Measurements from ENCODE around the gene HELZ2.
A peak's percentile ranks its signal among the peaks of the same experiment; 100 is the strongest.

Gene HELZ2, protein sequence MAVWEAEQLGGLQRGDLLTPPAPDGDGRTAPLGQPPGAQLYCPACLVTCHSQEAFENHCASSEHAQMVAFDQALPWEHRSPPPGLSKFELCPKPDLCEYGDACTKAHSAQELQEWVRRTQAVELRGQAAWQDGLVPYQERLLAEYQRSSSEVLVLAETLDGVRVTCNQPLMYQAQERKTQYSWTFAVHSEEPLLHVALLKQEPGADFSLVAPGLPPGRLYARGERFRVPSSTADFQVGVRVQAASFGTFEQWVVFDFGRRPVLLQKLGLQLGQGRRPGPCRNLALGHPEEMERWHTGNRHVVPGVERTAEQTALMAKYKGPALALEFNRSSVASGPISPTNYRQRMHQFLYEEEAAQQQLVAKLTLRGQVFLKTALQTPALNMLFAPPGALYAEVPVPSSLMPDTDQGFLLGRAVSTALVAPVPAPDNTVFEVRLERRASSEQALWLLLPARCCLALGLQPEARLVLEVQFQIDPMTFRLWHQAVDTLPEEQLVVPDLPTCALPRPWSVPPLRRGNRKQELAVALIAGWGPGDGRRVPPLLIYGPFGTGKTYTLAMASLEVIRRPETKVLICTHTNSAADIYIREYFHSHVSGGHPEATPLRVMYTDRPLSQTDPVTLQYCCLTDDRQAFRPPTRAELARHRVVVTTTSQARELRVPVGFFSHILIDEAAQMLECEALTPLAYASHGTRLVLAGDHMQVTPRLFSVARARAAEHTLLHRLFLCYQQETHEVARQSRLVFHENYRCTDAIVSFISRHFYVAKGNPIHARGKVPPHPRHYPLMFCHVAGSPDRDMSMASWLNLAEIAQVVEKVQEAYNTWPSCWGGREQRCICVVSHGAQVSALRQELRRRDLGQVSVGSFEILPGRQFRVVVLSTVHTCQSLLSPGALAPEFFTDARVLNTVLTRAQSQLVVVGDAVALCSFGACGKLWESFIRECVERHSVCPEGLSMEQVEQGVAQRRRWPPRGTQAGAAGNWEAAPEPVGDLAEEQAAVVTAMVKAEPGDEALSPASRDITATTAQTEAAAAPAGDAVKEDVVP (N-terminal part only)

DNA sequence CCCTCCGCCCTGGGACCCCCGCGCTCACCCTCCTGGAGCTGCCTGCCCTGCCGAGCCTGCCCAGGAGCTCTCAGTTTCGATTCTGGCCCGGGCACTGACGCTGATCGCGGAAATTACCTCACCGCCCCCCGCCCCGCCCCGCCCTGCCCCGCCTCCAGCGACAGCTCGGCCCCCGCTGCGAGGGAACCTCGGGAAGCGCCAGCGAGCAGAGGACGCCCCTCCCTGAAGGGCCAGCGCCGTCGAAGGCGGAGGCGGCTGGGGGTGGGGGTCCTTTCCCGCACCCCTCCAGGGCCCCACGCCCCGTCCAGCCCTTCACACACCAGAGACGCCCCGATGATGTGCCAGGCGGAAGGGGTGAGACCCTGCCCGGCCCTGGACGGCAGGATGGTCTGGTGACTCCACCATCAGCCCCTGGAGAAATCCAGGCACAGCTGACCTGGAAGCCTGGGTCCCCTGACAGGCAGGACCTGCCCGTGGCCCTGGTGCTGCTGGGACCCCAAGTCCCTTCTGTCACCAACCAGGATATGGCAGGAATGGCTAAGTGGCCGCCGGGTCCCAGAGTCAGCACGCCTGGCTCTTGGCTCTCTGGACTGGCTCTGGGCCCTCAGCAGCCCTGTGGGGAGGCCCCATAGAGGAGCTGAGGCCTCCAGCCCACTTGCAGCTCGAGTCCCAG lies at the start of gene HELZ2:
TSS of gene HELZ2 (minus strand) at position 84 of the 673 bp plus-strand sequence. CDS start 1,854 bp downstream, outside the sequence.
- TF ChIP-seq, protein P1, sequence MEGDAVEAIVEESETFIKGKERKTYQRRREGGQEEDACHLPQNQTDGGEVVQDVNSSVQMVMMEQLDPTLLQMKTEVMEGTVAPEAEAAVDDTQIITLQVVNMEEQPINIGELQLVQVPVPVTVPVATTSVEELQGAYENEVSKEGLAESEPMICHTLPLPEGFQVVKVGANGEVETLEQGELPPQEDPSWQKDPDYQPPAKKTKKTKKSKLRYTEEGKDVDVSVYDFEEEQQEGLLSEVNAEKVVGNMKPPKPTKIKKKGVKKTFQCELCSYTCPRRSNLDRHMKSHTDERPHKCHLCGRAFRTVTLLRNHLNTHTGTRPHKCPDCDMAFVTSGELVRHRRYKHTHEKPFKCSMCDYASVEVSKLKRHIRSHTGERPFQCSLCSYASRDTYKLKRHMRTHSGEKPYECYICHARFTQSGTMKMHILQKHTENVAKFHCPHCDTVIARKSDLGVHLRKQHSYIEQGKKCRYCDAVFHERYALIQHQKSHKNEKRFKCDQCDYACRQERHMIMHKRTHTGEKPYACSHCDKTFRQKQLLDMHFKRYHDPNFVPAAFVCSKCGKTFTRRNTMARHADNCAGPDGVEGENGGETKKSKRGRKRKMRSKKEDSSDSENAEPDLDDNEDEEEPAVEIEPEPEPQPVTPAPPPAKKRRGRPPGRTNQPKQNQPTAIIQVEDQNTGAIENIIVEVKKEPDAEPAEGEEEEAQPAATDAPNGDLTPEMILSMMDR (IDR thresholded peaks at IDR 0.05; ENCODE audit: low read depth, low read length), result no peak
- peak within 1 kb of the TSS; percentile 85 for H3K4me3 ChIP-seq (ENCODE audit: low read depth, low read length)

DNA sequence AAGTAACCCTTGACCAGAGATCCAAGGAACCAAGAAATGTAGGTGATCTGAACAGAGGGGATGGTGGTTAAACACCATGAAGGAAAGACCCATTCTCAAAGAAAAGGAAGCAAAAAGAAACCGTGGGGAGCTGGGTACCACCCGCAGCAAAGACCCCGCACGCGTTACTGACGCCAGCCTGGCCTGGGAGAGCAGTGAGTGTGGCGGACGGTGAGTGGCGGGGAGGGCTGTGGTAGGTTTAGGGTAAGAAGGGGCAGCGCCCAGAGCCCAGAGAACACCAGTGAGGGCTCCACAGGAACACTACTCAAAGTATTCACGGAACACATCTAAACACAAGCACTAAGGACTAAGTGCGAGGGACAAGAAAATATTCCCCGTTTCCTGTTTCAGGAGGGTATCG lies 48.7 kb upstream of the HELZ2 start:
- TF ChIP-seq, protein P1 (IDR thresholded peaks at IDR 0.05; ENCODE audit: low read depth, low read length), result no peak
- no peak overlapping the region for H3K4me3 ChIP-seq (ENCODE audit: low read depth, low read length)

DNA sequence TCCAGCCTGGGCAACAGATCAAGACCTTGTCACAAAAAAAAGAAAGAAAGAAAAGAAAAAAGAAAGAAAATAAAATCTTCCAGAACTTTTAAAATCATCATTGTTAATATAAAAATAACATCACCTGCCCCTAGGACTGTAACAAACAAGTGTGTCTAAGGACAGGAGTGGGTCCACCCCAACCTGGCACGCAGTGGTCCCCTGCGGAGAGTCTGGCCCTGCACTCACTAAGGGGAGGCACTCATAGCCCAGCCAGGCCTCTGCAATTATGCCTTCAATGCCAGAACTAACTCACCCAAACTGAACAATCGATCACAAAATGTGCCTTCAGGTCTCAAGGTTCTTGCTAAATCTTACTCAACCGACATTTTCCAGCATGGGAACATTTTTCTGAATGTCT lies 48.1 kb upstream of the HELZ2 start:
- no peak overlapping the region for H3K4me3 ChIP-seq (ENCODE audit: low read depth, low read length)
- TF ChIP-seq, protein P1 (IDR thresholded peaks at IDR 0.05; ENCODE audit: low read depth, low read length), result no peak

DNA sequence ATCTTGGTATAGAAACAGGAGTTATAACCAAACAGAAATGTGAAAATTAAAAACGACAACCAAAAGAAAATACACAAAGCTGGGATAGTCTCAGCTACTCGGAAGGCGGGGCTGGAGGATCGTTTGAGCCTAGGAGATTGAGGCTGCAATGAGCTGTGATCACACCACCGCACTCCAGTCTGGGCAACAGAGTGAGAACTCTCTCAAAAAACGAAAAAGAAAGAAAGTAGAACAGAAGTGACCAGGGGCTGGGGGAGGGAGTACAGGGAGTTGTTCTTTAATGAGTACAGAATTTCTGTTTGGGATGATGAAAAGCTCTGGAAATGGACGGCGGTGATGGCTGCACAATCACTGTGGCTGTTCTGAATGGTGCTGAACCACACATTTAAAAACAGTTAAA lies 47.0 kb upstream of the HELZ2 start:
- no peak overlapping the region for H3K4me3 ChIP-seq (ENCODE audit: low read depth, low read length)
- TF ChIP-seq, protein P1 (IDR thresholded peaks at IDR 0.05; ENCODE audit: low read depth, low read length), result no peak

DNA sequence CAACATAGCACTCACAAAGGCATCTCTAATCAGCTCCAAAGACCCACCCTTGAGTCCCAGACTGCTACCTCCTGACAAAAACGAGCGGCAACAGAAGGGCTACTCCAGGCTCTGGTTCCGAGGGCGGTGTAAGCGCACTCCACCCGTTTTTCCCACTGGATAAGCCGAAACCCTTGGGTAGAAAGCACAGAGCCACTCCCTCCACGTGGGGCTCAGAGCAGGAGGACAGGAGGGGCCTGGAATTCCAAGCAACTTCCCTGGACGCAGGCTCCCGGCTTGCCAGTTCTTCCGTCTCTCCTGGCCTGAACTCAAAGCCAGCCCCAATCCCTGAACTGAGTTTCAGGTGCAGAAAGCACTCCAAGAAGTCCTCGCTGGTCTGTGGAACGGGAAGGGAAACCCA lies 45.5 kb upstream of the HELZ2 start:
- TF ChIP-seq, protein P1 (IDR thresholded peaks at IDR 0.05; ENCODE audit: low read depth, low read length), result no peak

DNA sequence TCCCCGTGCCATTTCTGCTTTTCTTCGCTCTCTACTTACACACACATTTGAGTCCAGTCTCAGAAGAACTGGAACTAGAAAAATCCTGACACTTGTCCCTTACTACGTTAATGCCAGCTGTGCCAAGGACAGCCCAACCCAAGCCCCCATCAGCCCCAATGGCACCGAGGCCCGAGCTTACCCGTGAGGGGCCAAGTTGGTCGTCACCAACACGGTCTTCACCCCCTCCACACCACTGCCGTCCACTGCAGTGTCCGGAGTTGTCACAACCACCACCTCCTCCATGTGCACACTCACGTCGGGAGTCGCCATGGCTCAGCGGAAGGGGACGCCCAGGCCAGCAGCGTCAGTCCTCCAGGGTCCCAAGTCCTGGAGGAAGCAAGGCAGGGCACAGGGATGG lies 45.0 kb upstream of the HELZ2 start:
- H3K4me3 ChIP-seq (ENCODE audit: low read depth, low read length), result no peak overlapping the region
- TF ChIP-seq, protein P1 (IDR thresholded peaks at IDR 0.05; ENCODE audit: low read depth, low read length), result no peak

More for the DNA sequence above, 45.5 kb upstream of the HELZ2 start:
- H3K4me3 ChIP-seq (ENCODE audit: low read depth, low read length), result no peak overlapping the region
